ENCODE data around the gene EFCAB9. TPM values are rescaled to one million over a fixed set of nuclear protein-coding genes. Genes with fewer than 3 reads are reported as not detected.

EFCAB9 gene
- total RNA-seq, 6 experiments from 2014 or later = not detected

- Mint-ChIP-seq H3K36me3 (ENCODE audit: low read depth) (peaks cover 52% of the 10 kb centered on the region), H3K9me3 (no peaks in the 10 kb centered on the region), H3K4me1 (ENCODE audit: low read depth) (peaks cover 22% of the 10 kb centered on the region), H3K4me3 (no peak overlapping the region), H3K27ac (peak overlapping the region; percentile 62), H3K27me3 (ENCODE audit: insufficient read depth) (no peaks in the 10 kb centered on the region)
- TF ChIP-seq CTCF (IDR thresholded peaks at IDR 0.05) = no peak
- DNase-seq = no peak
Measured at GRCh38 chr5:172216345-172216744, 22.4 kb downstream of the EFCAB9 start.

GRCh38 chr5:172219296-172219695 is 25.3 kb downstream of the EFCAB9 start:
- H3K36me3 Mint-ChIP-seq (ENCODE audit: low read depth) = peaks cover 58% of the 10 kb centered on the region

GRCh38 chr5:172223901-172224873 is 30.2 kb downstream of the EFCAB9 start:
- Mint-ChIP-seq H3K4me1 (ENCODE audit: low read depth) (no peaks in the 10 kb centered on the region), H3K9me3 (no peaks in the 10 kb centered on the region), H3K27me3 (ENCODE audit: insufficient read depth) (no peaks in the 10 kb centered on the region)

More at GRCh38 chr5:172219296-172219695, 25.3 kb downstream of the EFCAB9 start:
- no peaks in the 10 kb centered on the region for H3K9me3 Mint-ChIP-seq
- no peak overlapping the region for H3K27ac Mint-ChIP-seq
- no peak for DNase-seq
- no peak for TF ChIP-seq CTCF (IDR thresholded peaks at IDR 0.05)
- peaks cover 20% of the 10 kb centered on the region for H3K4me1 Mint-ChIP-seq (ENCODE audit: low read depth)
- no peaks in the 10 kb centered on the region for H3K27me3 Mint-ChIP-seq (ENCODE audit: insufficient read depth)
- no peak overlapping the region for H3K4me3 Mint-ChIP-seq

GRCh38 chr5:172224996-172225395 is 31.0 kb downstream of the EFCAB9 start:
- TF ChIP-seq CTCF (IDR thresholded peaks at IDR 0.05) = no peak
- Mint-ChIP-seq H3K27ac (no peak overlapping the region; the same call in 1 of the 2 replicates), H3K4me1 (ENCODE audit: low read depth) (no peaks in the 10 kb centered on the region), H3K4me3 (no peak overlapping the region), H3K27me3 (ENCODE audit: insufficient read depth) (no peaks in the 10 kb centered on the region), H3K9me3 (no peaks in the 10 kb centered on the region), H3K36me3 (ENCODE audit: low read depth) (peaks cover 34% of the 10 kb centered on the region)
- no peak for DNase-seq

More at GRCh38 chr5:172223901-172224873, 30.2 kb downstream of the EFCAB9 start:
- TF ChIP-seq CTCF (IDR thresholded peaks at IDR 0.05) = no peak
- H3K36me3 Mint-ChIP-seq (ENCODE audit: low read depth) = peaks cover 42% of the 10 kb centered on the region
- H3K4me3 Mint-ChIP-seq = no peak overlapping the region
- H3K27ac Mint-ChIP-seq = peak overlapping the region; percentile 7; the same call in 1 of the 2 replicates
- no peak for DNase-seq

GRCh38 chr5:172229904-172230303 is 35.9 kb downstream of the EFCAB9 start:
- Mint-ChIP-seq H3K4me3 (no peak overlapping the region), H3K4me1 (ENCODE audit: low read depth) (peaks cover 4% of the 10 kb centered on the region), H3K27ac (no peak overlapping the region), H3K36me3 (ENCODE audit: low read depth) (peaks cover 19% of the 10 kb centered on the region; the same call in 1 of the 2 replicates), H3K27me3 (ENCODE audit: insufficient read depth) (no peaks in the 10 kb centered on the region), H3K9me3 (no peaks in the 10 kb centered on the region)
- TF ChIP-seq CTCF (IDR thresholded peaks at IDR 0.05) = no peak
- no peak for DNase-seq
